ENCODE data around the gene TTLL3.
A peak's percentile ranks its signal among the peaks of the same experiment; 100 is the strongest.

The TTLL3 gene

DNA sequence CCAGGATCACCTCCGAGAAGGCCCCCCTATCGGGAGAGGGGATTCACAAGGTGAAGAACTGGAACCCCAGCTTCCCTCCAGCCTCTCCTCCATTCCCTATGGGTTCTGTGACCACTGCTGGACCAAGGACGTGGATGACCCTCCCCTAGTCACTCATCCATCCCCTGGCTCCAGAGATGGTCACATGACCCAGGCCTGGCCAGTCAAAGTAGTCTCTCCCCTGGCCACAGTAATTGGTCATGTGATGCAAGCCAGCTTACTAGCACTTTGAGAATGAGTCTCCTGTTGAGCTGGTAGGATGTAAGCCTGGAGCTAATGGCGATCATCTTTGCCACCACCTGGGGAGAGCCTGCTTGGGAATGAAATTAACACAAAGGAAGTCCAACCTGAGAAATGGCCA, 44.2 kb upstream of the TTLL3 start:
- Histone ChIP-seq H2BK12ac (ENCODE audit: low read length in 2 of 2) (no peak overlapping the region), H3K14ac (ENCODE audit: low read length in 2 of 2) (no peak overlapping the region), H3K4ac (ENCODE audit: low read depth in 1 of 2, low read length in 2 of 2) (no peak overlapping the region), H3K9me3 (ENCODE audit: control insufficient read depth, low read length) (no peaks in the 10 kb centered on the region), H3K9ac (ENCODE audit: low read length) (no peak overlapping the region), H2AK5ac (ENCODE audit: low read length, severe bottlenecking) (no peak overlapping the region), H2AFZ (ENCODE audit: low read depth, low read length) (no peak overlapping the region), H3K18ac (ENCODE audit: low read depth in 1 of 2, low read length in 2 of 2) (no peak overlapping the region), H4K91ac (ENCODE audit: low read length) (no peak overlapping the region), H3K4me2 (ENCODE audit: low read length, poor library complexity, severe bottlenecking) (no peak overlapping the region), H2BK5ac (ENCODE audit: low read depth, low read length, poor library complexity, severe bottlenecking) (no peak overlapping the region), H3K4me3 (ENCODE audit: insufficient read depth in 1 of 2, low read depth in 1 of 2, low read length in 2 of 2) (no peak overlapping the region), H3K23ac (ENCODE audit: low read length in 2 of 2) (no peak overlapping the region), H3K79me1 (replicated peaks; ENCODE audit: low read length, poor library complexity, severe bottlenecking) (peaks cover 19% of the 10 kb centered on the region), H2BK15ac (ENCODE audit: low read depth, poor library complexity, severe bottlenecking) (no peak overlapping the region), H3K36me3 (ENCODE audit: control insufficient read depth in 1 of 2, insufficient read depth in 2 of 2, low read depth in 1 of 2, low read length in 2 of 2) (peaks cover 16 to 36% of the 10 kb centered on the region in 2 experiments), H3K27me3 (ENCODE audit: control insufficient read depth in 1 of 2, insufficient read depth in 1 of 2, low read length in 2 of 2) (no peaks in the 10 kb centered on the region), H3K4me1 (ENCODE audit: control insufficient read depth, insufficient read depth, low read depth, low read length) (peaks cover 12% of the 10 kb centered on the region), H2BK120ac (ENCODE audit: low read depth, low read length) (no peak overlapping the region), H3K27ac (ENCODE audit: low read length, poor library complexity, severe bottlenecking) (no peak overlapping the region), H4K8ac (ENCODE audit: low read length) (peak overlapping the region; percentile 10)
- WGBS, result 89% methylated on average over 4 of the region's 4 CpGs
- DNase-seq, result no peak

DNA sequence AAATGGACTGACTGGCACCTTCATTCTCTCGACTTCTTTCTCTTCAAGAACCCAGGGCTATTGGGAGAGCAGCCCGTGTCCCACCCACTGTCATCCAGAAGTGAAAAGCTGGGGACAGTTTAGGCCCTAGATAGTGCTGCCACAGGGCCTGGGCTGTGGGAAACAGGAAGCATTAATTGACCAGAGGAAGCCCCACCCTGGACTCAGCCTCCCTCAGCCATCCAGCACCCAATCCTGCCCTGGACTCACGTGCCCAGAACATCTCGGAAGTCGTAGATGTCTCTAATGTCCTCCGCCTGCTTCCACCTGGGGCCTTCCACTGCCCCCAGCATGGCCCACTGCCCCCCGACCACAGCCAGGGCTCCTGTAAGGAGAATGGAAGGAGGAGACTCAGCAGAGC, 42.6 kb upstream of the TTLL3 start:
- WGBS, result 88% methylated on average over 7 of the region's 7 CpGs
- peak overlapping the region; percentile 1 for H3K9ac ChIP-seq (ENCODE audit: low read length)
- H2AFZ ChIP-seq (ENCODE audit: low read depth, low read length), result no peak overlapping the region
- H2BK120ac ChIP-seq (ENCODE audit: low read depth, low read length), result no peak overlapping the region
- DNase-seq, result no peak
- H4K8ac ChIP-seq (ENCODE audit: low read length), result no peak overlapping the region
- no peak overlapping the region for H2BK12ac ChIP-seq (ENCODE audit: low read length in 2 of 2)
- no peaks in the 10 kb centered on the region for H3K9me3 ChIP-seq (ENCODE audit: control insufficient read depth, low read length)
- H3K4ac ChIP-seq (ENCODE audit: low read depth in 1 of 2, low read length in 2 of 2), result no peak overlapping the region
- no peak overlapping the region for H3K4me3 ChIP-seq (ENCODE audit: insufficient read depth in 1 of 2, low read depth in 1 of 2, low read length in 2 of 2)
- no peak overlapping the region for H3K4me2 ChIP-seq (ENCODE audit: low read length, poor library complexity, severe bottlenecking)
- H2AK5ac ChIP-seq (ENCODE audit: low read length, severe bottlenecking), result no peak overlapping the region
- no peak overlapping the region for H3K27ac ChIP-seq (ENCODE audit: low read length, poor library complexity, severe bottlenecking)
- H2BK15ac ChIP-seq (ENCODE audit: low read depth, poor library complexity, severe bottlenecking), result no peak overlapping the region
- no peak overlapping the region for H4K91ac ChIP-seq (ENCODE audit: low read length)
- peaks cover 19% of the 10 kb centered on the region for H3K79me1 ChIP-seq (replicated peaks; ENCODE audit: low read length, poor library complexity, severe bottlenecking)
- H3K18ac ChIP-seq (ENCODE audit: low read depth in 1 of 2, low read length in 2 of 2), result no peak overlapping the region
- no peak overlapping the region for H2BK5ac ChIP-seq (ENCODE audit: low read depth, low read length, poor library complexity, severe bottlenecking)
- H3K27me3 ChIP-seq (ENCODE audit: control insufficient read depth in 1 of 2, insufficient read depth in 1 of 2, low read length in 2 of 2), result no peaks in the 10 kb centered on the region
- H3K14ac ChIP-seq (ENCODE audit: low read length in 2 of 2), result no peak overlapping the region
- H3K23ac ChIP-seq (ENCODE audit: low read length in 2 of 2), result no peak overlapping the region
- peaks cover 12% of the 10 kb centered on the region for H3K4me1 ChIP-seq (ENCODE audit: control insufficient read depth, insufficient read depth, low read depth, low read length)
- H3K36me3 ChIP-seq (ENCODE audit: control insufficient read depth in 1 of 2, insufficient read depth in 2 of 2, low read depth in 1 of 2, low read length in 2 of 2), result peaks cover 10 to 22% of the 10 kb centered on the region in 2 experiments

DNA sequence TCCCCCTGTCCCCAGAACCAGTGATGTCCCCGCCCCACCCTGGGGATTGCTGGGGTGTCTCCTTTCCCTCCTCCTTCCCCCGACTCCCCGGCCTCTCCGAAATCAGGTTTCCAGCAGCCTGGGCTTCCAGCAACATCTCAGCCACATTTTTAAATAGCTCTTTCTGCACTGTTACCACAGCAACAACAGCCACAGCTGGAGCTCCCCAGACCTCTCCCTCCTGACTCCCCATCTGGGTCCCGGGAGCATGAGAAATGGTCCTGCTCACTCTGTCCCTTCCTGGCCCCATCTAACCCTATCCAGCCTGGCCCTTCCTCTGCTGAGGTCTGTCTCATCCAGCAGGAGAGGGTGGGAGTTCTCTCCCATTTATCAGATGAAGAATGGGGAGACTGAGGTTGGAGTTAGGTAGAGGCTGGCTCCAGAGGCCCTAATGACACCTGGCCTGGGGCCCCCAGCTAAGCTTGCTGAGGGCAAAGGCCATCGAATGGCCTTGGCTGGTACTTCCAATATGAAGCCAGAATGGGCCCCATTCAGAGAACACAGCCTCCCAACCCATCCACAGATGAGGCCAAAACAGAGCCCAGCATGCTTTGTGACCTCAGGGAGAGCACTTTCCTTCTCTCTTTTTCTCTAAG, 41.8 kb upstream of the TTLL3 start:
- Histone ChIP-seq H3K9ac (ENCODE audit: low read length) (peak overlapping the region; percentile 93), H4K91ac (ENCODE audit: low read length) (no peak overlapping the region), H3K4me2 (ENCODE audit: low read length, poor library complexity, severe bottlenecking) (no peak overlapping the region), H2BK15ac (ENCODE audit: low read depth, poor library complexity, severe bottlenecking) (no peak overlapping the region), H3K27ac (ENCODE audit: low read length, poor library complexity, severe bottlenecking) (no peak overlapping the region), H3K23ac (ENCODE audit: low read length in 2 of 2) (no peak overlapping the region), H3K4me1 (ENCODE audit: control insufficient read depth, insufficient read depth, low read depth, low read length) (peaks cover 12% of the 10 kb centered on the region), H3K4ac (ENCODE audit: low read depth in 1 of 2, low read length in 2 of 2) (no peak overlapping the region), H2BK120ac (ENCODE audit: low read depth, low read length) (no peak overlapping the region), H2BK12ac (ENCODE audit: low read length in 2 of 2) (no peak overlapping the region), H3K36me3 (ENCODE audit: control insufficient read depth in 1 of 2, insufficient read depth in 2 of 2, low read depth in 1 of 2, low read length in 2 of 2) (peaks cover 5 to 15% of the 10 kb centered on the region in 2 experiments), H2BK5ac (ENCODE audit: low read depth, low read length, poor library complexity, severe bottlenecking) (no peak overlapping the region), H4K8ac (ENCODE audit: low read length) (no peak overlapping the region), H2AFZ (ENCODE audit: low read depth, low read length) (no peak overlapping the region), H3K14ac (ENCODE audit: low read length in 2 of 2) (no peak overlapping the region), H3K4me3 (ENCODE audit: insufficient read depth in 1 of 2, low read depth in 1 of 2, low read length in 2 of 2) (peak overlapping the region in 1 of 2 experiments; percentile 86), H3K9me3 (ENCODE audit: control insufficient read depth, low read length) (no peaks in the 10 kb centered on the region), H3K79me1 (replicated peaks; ENCODE audit: low read length, poor library complexity, severe bottlenecking) (peaks cover 16% of the 10 kb centered on the region), H2AK5ac (ENCODE audit: low read length, severe bottlenecking) (no peak overlapping the region), H3K27me3 (ENCODE audit: control insufficient read depth in 1 of 2, insufficient read depth in 1 of 2, low read length in 2 of 2) (no peaks in the 10 kb centered on the region), H3K18ac (ENCODE audit: low read depth in 1 of 2, low read length in 2 of 2) (no peak overlapping the region)
- 88% methylated on average over 5 of the region's 6 CpGs for WGBS
- DNase-seq, result no peak

DNA sequence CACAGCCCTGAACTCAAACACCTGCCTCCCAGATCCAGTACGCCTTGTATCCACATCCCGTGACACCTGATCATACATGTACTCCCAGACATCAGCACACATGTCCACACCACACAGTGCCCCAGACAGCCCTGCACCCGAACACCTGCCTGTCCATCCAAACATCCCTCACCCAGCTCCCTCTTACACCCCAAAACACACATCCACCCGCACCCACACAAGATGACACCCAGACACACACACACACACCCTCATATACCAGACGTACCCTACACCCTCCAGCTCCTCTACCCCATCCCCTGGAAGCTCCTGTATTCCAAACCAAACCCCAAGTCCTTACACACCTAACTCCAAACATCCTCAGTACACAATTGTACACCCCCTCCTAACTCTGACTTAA, 41.0 kb upstream of the TTLL3 start:
- Histone ChIP-seq H3K36me3 (ENCODE audit: control insufficient read depth in 1 of 2, insufficient read depth in 2 of 2, low read depth in 1 of 2, low read length in 2 of 2) (peaks cover 5 to 15% of the 10 kb centered on the region in 2 experiments), H2AK5ac (ENCODE audit: low read length, severe bottlenecking) (peak overlapping the region; percentile 66), H3K18ac (ENCODE audit: low read depth in 1 of 2, low read length in 2 of 2) (no peak overlapping the region), H3K27ac (ENCODE audit: low read length, poor library complexity, severe bottlenecking) (no peak overlapping the region), H3K4me3 (ENCODE audit: insufficient read depth in 1 of 2, low read depth in 1 of 2, low read length in 2 of 2) (peak overlapping the region in 1 of 2 experiments; percentile 86), H3K14ac (ENCODE audit: low read length in 2 of 2) (peak overlapping the region in 1 of 2 experiments; percentile 58), H2AFZ (ENCODE audit: low read depth, low read length) (no peak overlapping the region), H3K4me2 (ENCODE audit: low read length, poor library complexity, severe bottlenecking) (peak overlapping the region; percentile 96), H2BK12ac (ENCODE audit: low read length in 2 of 2) (peak overlapping the region in 1 of 2 experiments; percentile 57), H3K23ac (ENCODE audit: low read length in 2 of 2) (peak overlapping the region in 1 of 2 experiments; percentile 41), H3K79me1 (replicated peaks; ENCODE audit: low read length, poor library complexity, severe bottlenecking) (peaks cover 16% of the 10 kb centered on the region), H2BK15ac (ENCODE audit: low read depth, poor library complexity, severe bottlenecking) (peak overlapping the region; percentile 61), H3K4me1 (ENCODE audit: control insufficient read depth, insufficient read depth, low read depth, low read length) (peaks cover 12% of the 10 kb centered on the region), H4K91ac (ENCODE audit: low read length) (no peak overlapping the region), H2BK120ac (ENCODE audit: low read depth, low read length) (no peak overlapping the region), H3K27me3 (ENCODE audit: control insufficient read depth in 1 of 2, insufficient read depth in 1 of 2, low read length in 2 of 2) (no peaks in the 10 kb centered on the region), H3K9me3 (ENCODE audit: control insufficient read depth, low read length) (no peaks in the 10 kb centered on the region), H4K8ac (ENCODE audit: low read length) (peak overlapping the region; percentile 47), H3K4ac (ENCODE audit: low read depth in 1 of 2, low read length in 2 of 2) (peak overlapping the region in 1 of 2 experiments; percentile 56), H2BK5ac (ENCODE audit: low read depth, low read length, poor library complexity, severe bottlenecking) (no peak overlapping the region), H3K9ac (ENCODE audit: low read length) (peak overlapping the region; percentile 93)
- WGBS, result 95% methylated on average over 5 of the region's 5 CpGs
- no peak for DNase-seq
